Measurements from ENCODE around the gene POU4F1. TPM values are rescaled to one million over a fixed set of nuclear protein-coding genes. Genes with fewer than 3 reads are reported as not detected.

POU4F1 gene
- total RNA-seq, 1 donor, result under 0.01 TPM

GRCh38 chr13:78610381-78610883 is 7.1 kb upstream of the POU4F1 start:
- H3K9me3 ChIP-seq (ENCODE audit: low read depth, low read length), result no peaks in the 10 kb centered on the region
- peaks cover 69% of the 10 kb centered on the region for H3K27me3 ChIP-seq (ENCODE audit: insufficient read depth, low read length)
- peaks cover 31% of the 10 kb centered on the region for H3K4me1 ChIP-seq (ENCODE audit: insufficient read depth, low read length)
- no peak overlapping the region for H3K4me3 ChIP-seq (ENCODE audit: low read length)

- Histone ChIP-seq H3K4me3 (ENCODE audit: low read length) (peak overlapping the region; percentile 24), H3K9me3 (ENCODE audit: low read depth, low read length) (no peaks in the 10 kb centered on the region), H3K27me3 (ENCODE audit: insufficient read depth, low read length) (peaks cover 77% of the 10 kb centered on the region), H3K4me1 (ENCODE audit: insufficient read depth, low read length) (peaks cover 31% of the 10 kb centered on the region)
These were observed 6.3 kb upstream of the POU4F1 start for GRCh38 chr13:78609464-78610205.

- H3K4me3 ChIP-seq (ENCODE audit: low read length), result peak overlapping the region; percentile 24
- H3K4me1 ChIP-seq (ENCODE audit: insufficient read depth, low read length), result peaks cover 32% of the 10 kb centered on the region
- no peaks in the 10 kb centered on the region for H3K9me3 ChIP-seq (ENCODE audit: low read depth, low read length)
- peaks cover 84% of the 10 kb centered on the region for H3K27me3 ChIP-seq (ENCODE audit: insufficient read depth, low read length)
These were observed 5.5 kb upstream of the POU4F1 start for GRCh38 chr13:78608688-78609463.

GRCh38 chr13:78608252-78608687 is 4.9 kb upstream of the POU4F1 start:
- peaks cover 38% of the 10 kb centered on the region for H3K4me1 ChIP-seq (ENCODE audit: insufficient read depth, low read length)
- H3K27me3 ChIP-seq (ENCODE audit: insufficient read depth, low read length), result peaks cover 90% of the 10 kb centered on the region
- no peaks in the 10 kb centered on the region for H3K9me3 ChIP-seq (ENCODE audit: low read depth, low read length)
- no peak overlapping the region for H3K4me3 ChIP-seq (ENCODE audit: low read length)

- Histone ChIP-seq H3K9me3 (ENCODE audit: low read depth, low read length) (no peaks in the 10 kb centered on the region), H3K4me1 (ENCODE audit: insufficient read depth, low read length) (peaks cover 44% of the 10 kb centered on the region), H3K4me3 (ENCODE audit: low read length) (no peak overlapping the region), H3K27me3 (ENCODE audit: insufficient read depth, low read length) (peaks cover 95% of the 10 kb centered on the region)
These were observed 4.3 kb upstream of the POU4F1 start for GRCh38 chr13:78607409-78608251.

GRCh38 chr13:78606471-78607408 is 3.4 kb upstream of the POU4F1 start:
- H3K9me3 ChIP-seq (ENCODE audit: low read depth, low read length), result no peaks in the 10 kb centered on the region
- peaks cover 49% of the 10 kb centered on the region for H3K4me1 ChIP-seq (ENCODE audit: insufficient read depth, low read length)
- H3K4me3 ChIP-seq (ENCODE audit: low read length), result no peak overlapping the region
- H3K27me3 ChIP-seq (ENCODE audit: insufficient read depth, low read length), result peaks cover 94% of the 10 kb centered on the region

- Histone ChIP-seq H3K27me3 (ENCODE audit: insufficient read depth, low read length) (peaks cover 93% of the 10 kb centered on the region), H3K4me3 (ENCODE audit: low read length) (no peak overlapping the region), H3K4me1 (ENCODE audit: insufficient read depth, low read length) (peaks cover 62% of the 10 kb centered on the region), H3K9me3 (ENCODE audit: low read depth, low read length) (no peaks in the 10 kb centered on the region)
These were observed 1.6 kb upstream of the POU4F1 start for GRCh38 chr13:78604782-78605611.

GRCh38 chr13:78602561-78603239 is 652 bp downstream of the POU4F1 start:
- H3K4me3 ChIP-seq (ENCODE audit: low read length), result no peak overlapping the region
- H3K27me3 ChIP-seq (ENCODE audit: insufficient read depth, low read length), result peaks cover 93% of the 10 kb centered on the region
- no peaks in the 10 kb centered on the region for H3K9me3 ChIP-seq (ENCODE audit: low read depth, low read length)
- peaks cover 40% of the 10 kb centered on the region for H3K4me1 ChIP-seq (ENCODE audit: insufficient read depth, low read length)

- Histone ChIP-seq H3K4me1 (ENCODE audit: insufficient read depth, low read length) (peaks cover 35% of the 10 kb centered on the region), H3K27me3 (ENCODE audit: insufficient read depth, low read length) (peaks cover 93% of the 10 kb centered on the region), H3K4me3 (ENCODE audit: low read length) (no peak overlapping the region), H3K9me3 (ENCODE audit: low read depth, low read length) (no peaks in the 10 kb centered on the region)
These were observed 1.3 kb downstream of the POU4F1 start for GRCh38 chr13:78601874-78602560.

- peaks cover 93% of the 10 kb centered on the region for H3K27me3 ChIP-seq (ENCODE audit: insufficient read depth, low read length)
- no peak overlapping the region for H3K4me3 ChIP-seq (ENCODE audit: low read length)
- no peaks in the 10 kb centered on the region for H3K9me3 ChIP-seq (ENCODE audit: low read depth, low read length)
- peaks cover 40% of the 10 kb centered on the region for H3K4me1 ChIP-seq (ENCODE audit: insufficient read depth, low read length)
These were observed 2.1 kb downstream of the POU4F1 start for GRCh38 chr13:78601124-78601873.

- Histone ChIP-seq H3K4me3 (ENCODE audit: low read length) (no peak overlapping the region), H3K9me3 (ENCODE audit: low read depth, low read length) (no peaks in the 10 kb centered on the region), H3K27me3 (ENCODE audit: insufficient read depth, low read length) (peaks cover 93% of the 10 kb centered on the region), H3K4me1 (ENCODE audit: insufficient read depth, low read length) (peaks cover 50% of the 10 kb centered on the region)
These were observed 3.0 kb downstream of the POU4F1 start for GRCh38 chr13:78600280-78600883.

Measured in mononuclear cell (primary cell).